ENCODE results near the gene EPN2.

Gene EPN2

DNA sequence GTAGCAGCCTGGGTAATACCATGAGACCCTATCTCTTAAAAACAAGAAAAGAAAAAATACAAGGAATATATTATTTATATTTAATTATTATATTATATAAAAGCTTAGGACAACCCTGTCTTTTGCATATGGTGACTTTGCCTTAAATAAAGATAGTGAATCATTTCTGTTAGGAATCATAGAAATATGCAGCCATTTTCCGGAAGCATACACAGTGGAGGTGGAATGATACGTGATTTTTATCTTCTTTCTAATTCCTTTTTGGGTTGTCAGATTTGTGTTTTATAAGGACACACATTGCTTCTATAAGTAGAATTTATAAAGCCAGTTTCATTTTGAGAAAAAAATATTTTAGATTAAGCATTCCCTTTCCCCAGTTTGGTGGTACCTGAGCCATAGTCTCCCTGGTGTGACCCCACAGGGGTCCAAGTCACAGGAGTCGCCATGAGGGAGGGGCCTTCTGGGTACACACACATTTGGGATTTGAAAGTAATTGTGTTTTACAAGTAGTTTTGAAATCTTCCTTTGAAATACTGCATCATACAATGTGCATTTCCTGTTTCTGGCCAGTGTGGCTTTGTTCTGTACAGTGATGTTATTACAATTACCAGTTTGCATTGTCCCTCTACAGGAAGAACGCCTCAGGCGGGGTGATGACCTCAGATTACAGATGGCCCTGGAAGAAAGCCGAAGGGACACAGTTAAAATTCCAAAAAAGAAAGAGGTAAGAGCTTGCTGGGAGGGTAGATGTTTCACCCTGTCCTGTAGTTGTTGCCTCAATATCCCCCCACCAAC lies 74.5 kb downstream of the EPN2 start:
- DNase-seq (ENCODE audit: low read depth in 2 of 2), result no peak

DNA sequence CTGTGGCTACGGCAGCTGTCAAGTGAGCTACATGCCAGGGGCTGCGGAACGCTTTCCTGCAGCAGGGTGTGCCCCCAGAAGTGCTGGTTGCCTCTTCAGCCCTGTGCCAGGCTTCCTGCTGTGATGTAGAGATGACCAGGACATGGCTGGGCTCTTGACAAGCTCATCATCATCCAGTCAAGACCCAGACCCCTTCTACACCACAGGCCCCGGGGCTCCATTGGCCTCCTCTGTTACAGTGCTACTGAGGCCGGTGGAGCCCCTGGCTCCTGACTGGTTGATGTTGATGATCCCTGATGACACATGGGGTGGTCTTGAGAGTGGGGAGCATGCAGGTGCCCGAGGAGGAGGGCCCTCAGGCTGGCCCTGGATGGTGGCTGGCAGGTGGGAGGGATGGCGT lies 75.2 kb downstream of the EPN2 start:
- no peak for DNase-seq (ENCODE audit: low read depth in 2 of 2)

DNA sequence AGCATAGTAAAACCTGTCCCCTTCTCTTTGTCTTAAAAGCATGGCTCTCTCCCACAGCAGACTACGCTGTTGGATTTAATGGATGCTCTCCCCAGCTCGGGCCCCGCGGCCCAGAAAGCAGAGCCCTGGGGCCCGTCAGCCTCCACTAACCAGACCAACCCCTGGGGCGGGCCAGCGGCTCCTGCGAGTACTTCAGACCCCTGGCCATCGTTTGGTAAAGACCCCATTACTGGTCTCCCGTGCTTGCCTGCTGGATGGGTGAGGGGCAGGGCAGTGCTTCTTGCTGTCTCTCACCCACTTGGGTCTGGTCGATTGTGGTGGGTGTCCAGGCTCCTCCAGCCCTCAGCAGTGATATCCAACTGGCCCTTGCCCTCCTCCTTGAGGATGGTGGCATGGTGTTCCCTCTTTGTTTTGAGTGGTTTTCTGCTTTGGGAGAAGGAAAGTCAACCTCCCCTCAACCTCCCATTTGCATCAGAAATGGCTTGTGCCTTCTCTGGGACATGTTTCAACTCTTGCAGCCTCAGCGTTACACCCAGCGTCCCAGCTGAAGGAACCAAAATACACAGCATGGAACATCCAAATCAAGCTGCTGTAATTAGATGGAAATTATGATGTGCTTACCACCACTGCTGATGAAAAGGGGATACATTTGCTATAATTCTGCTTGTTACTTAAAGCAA lies 76.0 kb downstream of the EPN2 start:
- DNase-seq (ENCODE audit: low read depth in 2 of 2), result no peak

DNA sequence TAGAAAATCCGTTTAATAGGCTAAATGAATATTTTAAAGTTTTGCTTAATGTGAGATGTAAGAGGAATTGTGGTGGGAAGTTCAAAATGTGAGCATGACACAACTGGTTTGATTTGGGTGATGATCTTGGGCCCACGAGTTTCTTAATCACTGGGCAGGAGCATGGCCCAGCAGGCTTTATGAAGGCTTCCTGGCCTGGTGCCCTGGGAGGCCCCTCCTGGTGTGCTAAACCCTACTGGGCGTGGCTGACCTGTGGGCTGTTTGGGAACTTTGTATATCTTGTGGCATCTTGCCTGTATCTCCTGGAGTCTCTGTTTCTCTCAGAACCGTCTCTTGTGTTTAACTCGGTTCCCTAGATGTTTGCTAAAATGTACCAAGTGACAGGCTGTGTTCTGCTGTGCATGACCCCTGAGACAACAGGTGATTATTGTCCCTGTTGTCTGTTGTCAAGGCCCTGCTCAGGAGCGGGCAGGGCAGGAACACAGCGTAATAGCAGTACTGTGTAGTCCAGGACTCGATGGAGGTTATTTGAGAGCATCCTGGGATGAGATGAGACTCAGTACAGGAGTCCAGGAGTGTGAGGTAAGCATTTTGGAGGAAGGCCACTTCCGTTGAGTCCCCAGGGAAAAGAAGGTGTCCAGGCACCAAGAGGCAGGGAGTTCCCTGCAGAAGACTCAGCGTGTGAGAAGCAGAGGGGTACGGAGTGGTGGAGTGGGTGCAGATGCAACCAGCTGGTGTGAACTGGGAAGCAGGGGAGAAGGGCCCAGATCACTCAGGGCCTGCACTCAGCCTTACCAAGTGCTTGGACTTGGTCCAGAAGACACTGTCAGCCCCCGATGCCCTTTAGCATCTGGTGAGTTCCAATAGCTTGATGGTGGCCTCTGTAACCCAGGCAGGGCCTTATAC lies 76.8 kb downstream of the EPN2 start:
- DNase-seq (ENCODE audit: low read depth in 2 of 2), result no peak

DNA sequence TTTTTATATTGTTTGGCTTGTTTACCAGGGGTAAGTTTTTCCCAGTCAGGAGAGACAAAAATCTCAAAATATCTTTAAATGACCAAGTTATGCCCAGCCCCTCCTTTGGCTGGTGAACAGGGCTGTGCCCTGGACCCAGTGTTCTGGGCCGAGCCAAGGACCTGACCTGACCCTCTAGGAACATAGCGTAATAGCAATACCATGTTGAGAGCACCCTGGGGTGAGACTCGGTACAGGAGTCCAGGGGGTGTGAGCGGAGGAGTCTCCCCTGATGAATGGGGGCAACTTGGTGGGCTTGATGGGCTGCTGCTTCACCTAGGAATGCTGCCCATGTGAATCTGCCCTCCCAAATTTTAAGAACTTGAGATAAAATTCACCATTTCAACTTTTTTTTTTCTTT lies 77.9 kb downstream of the EPN2 start:
- DNase-seq (ENCODE audit: low read depth in 2 of 2), result no peak

DNA sequence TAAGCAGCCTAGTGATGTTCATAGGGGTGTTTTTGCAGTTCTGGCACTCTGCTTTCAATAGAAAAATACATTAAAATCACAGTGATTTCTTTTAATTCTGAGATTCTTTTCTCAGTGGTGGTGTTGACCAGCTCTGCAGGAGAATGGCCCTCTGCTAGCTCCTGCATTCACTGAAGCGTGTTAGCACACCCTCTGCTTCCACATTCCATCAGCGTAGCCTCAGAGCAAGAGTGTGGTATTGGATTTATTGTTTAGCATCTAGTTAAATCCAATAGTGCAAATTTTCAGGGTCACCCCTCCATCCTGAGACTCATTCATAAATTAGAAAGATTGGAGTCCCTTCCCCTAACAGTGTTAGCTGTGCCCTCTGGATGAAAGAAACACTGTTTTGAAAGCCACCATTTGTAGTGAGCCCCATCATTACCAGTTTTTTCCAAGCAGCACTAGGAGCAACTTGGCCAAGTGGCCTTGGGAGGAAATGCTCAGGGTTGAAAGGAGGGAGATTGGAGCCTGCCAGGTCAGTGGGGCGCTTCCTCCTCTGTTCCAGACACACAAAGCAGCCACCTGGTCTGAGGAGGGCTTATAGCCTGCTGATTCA lies 79.7 kb downstream of the EPN2 start:
- DNase-seq (ENCODE audit: low read depth in 2 of 2), result no peak

DNA sequence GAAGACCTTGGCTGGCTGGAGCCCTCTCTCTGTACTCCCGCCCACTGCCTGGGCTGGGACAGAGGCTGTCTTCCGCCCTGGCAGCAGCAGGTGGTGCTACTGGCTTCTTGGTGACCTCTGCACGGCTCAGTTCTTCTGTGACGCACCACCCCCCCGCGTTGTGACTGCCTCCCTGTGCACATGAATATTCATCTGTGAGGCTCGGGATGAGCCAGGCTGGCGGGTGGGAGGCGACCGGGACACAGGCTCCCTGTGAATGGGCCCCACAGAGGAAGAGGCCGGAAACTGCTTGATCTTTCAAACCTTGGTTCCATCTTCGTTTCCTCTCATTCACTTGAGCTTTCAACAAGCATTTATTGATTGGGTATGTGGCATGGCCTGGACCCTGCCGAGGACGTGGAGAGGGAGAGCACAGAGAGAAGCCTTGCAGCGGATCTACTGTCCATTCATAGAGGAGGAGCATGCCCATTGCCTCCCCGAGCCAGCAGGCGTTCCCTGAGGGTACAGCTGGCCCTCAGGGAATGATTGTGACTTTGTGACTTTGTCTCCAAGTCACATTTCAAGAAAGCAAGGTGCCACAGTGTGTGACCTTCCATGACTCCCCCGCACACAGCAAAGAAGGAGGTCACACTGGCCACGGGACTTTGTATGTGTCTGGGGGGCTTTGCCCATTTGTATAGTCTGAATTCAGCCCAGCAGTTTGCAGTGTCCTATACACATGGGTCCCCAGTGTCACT lies 80.4 kb downstream of the EPN2 start:
- no peak for DNase-seq (ENCODE audit: low read depth in 2 of 2)

DNA sequence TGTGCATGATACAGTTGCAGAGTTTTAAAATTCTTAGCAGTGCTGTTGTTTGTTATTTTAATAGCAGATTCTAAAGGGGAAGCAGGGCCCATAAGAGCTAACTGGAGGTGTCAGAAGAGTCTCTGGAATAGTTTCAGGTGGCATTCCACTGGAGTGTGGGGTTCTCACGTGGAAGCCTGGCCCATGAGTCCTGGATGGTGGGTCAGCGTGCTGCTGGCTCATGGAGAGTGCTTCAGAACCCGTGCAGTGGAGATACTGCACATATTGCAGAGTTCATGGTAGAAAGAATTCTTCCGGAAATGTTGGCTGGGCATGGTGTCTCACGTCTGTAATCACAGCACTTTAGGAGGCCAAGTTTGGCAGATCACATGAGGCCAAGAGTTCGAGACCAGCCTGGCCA lies 81.4 kb downstream of the EPN2 start:
- no peak for DNase-seq (ENCODE audit: low read depth in 2 of 2)

DNA sequence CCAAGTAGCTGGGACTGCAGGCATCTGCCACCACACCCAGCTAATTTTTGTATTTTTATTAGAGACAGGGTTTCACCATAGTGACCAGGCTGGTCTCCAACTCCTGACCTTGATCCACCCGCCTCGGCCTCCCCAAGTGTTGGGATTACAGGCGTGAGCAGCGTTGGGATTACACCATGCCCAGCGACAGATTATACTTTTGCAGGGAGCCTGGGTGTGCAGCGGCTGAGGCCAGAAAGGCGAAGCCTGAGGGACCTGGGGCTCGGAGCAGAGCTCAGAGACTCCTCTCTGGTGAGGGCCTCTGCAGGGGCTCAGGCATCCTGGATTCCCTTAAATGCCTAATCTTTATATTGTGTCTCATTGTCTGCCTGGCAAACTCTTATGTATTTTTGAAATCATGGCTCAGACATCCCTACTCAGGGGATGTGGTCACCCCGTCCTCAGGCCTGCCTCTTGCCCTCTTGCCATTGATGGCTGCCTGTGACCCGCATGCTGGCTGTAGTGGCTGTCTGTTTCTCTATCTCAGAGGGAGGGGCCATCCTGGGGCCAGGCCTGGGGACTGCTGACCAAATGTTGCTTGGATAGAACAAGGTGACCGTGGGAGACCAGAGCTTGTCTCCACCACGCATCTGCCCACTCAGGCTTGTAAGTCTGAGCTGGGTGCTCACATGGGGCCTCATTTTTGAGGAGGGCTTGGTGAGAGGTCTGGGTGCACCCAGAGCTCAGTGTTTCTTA lies 82.8 kb downstream of the EPN2 start:
- no peak for DNase-seq (ENCODE audit: low read depth in 2 of 2)

DNA sequence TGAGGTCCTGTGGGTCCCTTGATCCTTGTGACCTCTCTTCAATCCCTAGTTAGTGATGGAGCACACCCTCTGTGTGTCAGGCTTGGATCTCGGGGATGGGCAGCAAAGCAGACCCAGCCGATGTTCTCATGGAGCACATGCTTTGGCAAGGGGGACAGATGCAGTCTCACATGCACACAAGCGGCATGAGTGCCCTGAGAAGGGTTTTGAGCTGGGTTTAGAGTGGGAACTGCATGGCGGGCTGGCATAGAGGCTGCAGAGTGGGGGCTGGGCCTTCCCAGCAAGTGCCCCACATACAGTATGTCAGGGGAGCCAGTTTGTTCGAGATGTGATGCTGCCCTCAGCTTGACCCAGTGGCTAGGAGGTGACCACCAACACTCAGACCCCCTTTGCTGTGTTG lies 83.7 kb downstream of the EPN2 start:
- no peak for DNase-seq (ENCODE audit: low read depth in 2 of 2)

DNA sequence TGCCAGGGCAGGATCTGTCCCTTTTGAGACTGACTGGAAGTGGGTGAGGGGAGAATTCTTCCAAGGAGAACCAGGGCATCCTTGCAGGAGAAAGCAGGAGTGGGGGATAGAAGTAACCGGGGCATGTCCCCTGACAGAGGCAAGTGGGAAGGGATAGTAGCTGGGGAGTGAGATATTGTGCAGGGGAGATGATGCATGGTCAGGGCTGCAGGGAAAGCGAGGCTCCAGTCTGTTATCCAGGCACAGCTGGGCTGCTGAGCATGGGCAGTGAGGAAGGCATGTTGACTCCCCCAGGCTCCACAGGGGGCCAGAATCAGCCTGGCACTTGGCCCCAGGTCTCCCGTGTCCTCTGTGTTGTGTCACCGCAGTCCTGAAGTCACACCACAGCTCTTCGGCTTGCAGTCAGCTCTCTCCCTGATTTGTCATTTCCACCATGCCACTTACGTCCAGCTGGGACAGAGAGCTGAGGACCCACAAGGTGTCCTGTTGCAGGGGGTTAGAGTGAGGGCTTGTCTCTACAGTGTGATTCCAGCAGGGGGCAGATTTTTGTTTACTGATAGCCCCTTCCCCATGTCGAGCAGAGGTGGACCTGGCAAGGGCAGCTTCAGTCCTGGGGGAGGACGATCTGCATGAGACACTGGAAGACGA lies 84.4 kb downstream of the EPN2 start:
- DNase-seq (ENCODE audit: low read depth in 2 of 2), result no peak

DNA sequence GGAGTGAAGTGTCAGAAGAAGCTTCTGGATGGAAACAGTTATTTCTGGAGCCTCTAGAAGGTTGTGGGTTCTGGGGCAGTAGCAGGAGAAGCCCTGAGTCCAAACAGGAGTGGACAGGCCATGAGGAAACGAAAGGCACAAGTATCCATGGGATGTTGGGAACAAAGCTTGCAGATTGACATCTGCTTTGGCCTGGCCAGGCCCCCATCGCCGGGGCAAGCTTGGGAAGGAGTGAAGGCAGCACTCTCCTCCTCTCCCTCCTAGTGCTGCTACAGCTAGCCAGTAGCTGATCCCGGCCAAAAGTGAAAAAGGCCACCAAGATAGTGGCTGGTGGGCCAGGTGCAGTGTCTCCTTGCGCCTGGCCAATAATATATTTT lies 85.0 kb downstream of the EPN2 start:
- no peak for DNase-seq (ENCODE audit: low read depth in 2 of 2)

DNA sequence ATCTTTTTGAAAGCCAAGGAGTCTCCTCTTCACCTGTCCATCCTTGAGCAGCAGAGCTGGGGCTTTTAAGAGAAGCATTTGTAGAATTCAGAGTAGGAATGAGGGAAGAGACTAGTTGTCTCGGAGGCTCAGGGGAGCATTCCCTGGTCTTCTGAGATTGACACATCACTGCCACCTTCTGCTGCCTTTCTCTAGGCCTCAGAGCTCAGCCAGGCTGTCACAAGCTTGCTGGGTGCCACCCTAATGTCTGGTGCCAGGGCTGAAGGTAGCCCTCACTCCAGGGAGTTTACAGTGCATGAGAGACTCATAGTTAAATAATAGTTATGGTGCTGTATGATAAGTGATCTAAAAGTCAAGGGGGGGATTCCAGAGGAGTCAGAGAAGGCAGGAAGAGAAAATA lies 85.7 kb downstream of the EPN2 start:
- no peak for DNase-seq (ENCODE audit: low read depth in 2 of 2)

DNA sequence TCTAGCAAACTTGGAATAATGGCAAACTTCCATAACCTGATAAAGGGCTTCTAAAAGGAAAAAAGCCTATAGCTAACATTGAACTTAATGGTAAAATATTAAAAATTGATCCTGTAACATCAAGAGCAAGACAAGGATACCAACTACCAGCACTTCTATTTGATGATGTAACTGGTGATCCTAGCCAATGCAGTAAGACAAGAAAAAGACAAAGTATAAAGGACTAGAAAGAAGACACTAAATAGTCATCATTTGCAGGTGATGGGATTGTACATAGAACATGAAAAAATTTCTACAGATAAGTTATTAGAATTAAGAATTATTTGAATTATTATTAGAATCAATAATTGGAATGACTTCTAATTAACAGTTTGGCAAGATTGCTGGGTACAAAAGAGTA lies 88.4 kb downstream of the EPN2 start:
- no peak for DNase-seq (ENCODE audit: low read depth in 2 of 2)

DNA sequence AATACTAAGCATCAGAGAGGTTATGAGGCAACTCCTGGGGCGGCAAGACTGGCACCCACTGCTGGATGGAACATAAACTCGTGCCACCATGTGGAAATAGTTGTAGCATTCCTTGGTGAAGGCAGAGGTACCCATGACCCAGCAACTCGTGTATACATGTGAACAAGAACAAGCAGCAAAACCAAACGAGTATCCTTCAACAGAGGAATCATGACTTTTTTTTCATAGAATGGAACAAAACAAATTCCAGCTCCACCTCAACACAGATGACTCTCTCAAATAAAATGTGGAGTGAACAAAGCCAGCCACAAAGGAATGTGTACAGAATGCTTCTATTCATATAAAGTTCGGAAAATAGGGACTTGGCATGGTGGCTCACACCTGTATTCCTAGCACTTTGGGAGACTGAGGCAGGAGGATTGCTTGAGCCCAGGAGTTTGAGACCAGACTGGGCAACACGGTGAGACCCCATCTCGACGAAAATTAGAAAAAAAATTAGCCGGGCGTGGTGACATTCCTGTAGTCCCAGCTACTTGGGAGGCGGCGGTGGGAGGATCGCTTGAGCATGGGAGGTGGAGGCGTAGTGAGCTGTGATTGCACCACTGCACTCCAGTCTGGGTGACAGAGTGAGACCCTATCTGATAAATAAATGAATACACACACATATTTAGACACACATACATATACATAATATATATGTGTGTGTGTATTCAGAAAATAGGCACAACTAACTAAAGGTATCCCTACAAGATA lies 90.0 kb downstream of the EPN2 start:
- DNase-seq (ENCODE audit: low read depth in 2 of 2), result no peak

DNA sequence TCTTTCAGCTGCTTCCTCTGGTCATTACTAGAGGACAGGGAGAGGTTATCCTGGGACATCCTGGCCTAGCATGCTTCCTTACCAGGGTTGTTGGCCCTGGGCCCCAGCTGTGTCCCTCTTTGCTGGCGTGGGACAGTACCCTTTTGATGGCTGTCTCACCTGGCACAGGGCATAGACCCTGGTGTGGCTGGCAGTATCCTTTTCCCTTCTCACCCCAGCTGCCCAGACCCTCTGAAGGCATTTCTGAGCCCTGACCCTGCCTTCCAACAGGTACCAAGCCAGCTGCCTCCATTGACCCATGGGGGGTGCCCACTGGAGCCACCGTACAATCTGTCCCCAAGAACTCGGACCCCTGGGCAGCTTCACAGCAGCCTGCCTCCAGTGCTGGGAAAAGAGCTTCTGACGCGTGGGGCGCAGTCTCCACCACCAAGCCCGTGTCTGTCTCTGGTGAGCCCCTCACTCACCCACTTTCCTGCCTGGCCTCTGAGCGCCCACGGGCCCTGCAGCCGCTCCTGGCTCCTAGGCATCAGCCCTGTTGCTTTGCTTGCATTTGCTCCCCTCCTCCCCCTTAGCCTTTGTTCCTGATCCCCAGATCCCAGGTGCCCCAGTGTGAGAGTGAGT lies 91.4 kb downstream of the EPN2 start:
- no peak for DNase-seq (ENCODE audit: low read depth in 2 of 2)

DNA sequence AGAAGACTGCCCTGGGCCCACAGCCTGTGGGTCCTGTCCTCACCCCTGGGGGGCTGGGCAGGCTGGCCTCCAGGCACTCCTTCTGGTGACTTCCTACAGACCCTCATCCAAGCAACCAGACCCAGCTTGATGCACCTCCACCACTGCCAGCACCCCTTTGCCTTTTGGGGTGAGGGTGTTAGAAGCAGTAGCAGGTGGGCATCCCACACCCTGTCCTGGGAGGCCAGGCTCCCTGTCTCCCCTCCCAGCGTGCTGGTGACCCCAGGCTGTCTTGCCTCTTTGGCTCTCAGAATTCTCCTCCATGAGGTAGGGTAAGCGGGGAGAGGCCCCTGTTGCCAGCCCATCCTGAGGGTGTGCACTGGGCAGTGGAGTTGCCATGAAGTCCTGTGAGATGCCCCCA lies 92.0 kb downstream of the EPN2 start:
- DNase-seq (ENCODE audit: low read depth in 2 of 2), result no peak

DNA sequence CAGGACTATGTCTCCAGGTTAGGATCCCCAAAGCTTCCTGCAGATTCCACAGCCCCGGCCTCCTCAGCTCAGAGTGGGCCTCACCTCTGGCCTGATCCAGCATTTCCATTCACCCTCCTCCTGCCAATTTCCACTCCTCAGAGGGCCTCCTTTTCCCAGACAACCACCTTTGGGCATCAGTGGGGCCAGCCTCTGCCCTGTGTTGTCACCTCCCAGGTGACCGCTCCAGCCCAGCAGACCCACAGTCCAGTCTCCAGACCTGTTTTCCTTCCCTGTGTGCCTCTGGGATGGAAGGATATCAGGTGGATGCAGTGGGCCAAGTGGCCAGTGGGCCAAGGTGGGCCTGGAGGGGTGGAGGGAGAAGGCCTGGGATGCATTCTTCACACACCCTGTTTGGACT lies 92.7 kb downstream of the EPN2 start:
- no peak for DNase-seq (ENCODE audit: low read depth in 2 of 2)

DNA sequence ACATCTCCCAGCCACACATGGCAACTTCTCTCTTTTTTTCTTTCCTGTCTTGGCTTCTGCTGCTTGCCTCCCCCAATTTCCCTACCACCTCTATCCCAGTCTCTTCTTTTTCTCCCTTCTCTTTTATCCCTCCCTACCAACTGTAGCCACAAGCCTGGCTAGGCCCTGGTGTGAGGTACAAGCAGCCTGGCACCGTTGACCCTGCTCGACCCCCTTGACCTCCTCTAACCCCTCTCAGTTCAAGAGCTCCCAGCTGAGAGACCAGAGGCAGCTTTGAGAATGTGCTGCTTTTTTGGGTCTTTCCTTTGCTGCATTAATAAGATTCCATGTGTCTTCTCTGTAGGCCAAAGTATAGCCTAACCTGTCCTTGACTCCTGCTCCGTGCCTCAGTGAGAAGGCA lies 93.1 kb downstream of the EPN2 start:
- no peak for DNase-seq (ENCODE audit: low read depth in 2 of 2)
